GM23338 (cell line): Measurements from ENCODE around the gene AFF3. TPM values are rescaled to one million over a fixed set of nuclear protein-coding genes. Genes with fewer than 3 reads are reported as not detected.

ENCODE experiments used
- ATAC-seq: fragments of 200-7000 bp; cut with Tn5 transposase; 3 replicates; pipeline ENCODE4 v1.9.1; 2020
- DNase-seq: peaks from one replicate; pipeline ENCODE4 v3.0.0-alpha.2; 2015; ENCODE audit warnings: low spot score
- H2AFZ ChIP-seq: fragments of 200-600 bp; sonication (generic); 2 replicates; pipeline ENCODE4 v1.8.0; 2016; ENCODE audit warnings: antibody characterized with exemption, mild to moderate bottlenecking, moderate library complexity
- H3F3A ChIP-seq: fragments of 200-600 bp; sonication (generic); replicated peaks from 2 replicates; pipeline ENCODE4 v1.8.0; 2017; ENCODE audit warnings: antibody characterized with exemption, mixed run types, low read depth
- H3K27ac ChIP-seq: fragments of 200-600 bp; sonication (generic); 2 replicates; pipeline ENCODE4 v1.6.1; 2016; ENCODE audit warnings: low read depth
- H3K27me3 ChIP-seq: fragments of 200-600 bp; sonication (generic); 2 replicates; pipeline ENCODE4 v1.8.0; 2016; ENCODE audit warnings: mild to moderate bottlenecking, mixed run types, moderate library complexity; ENCODE audit not compliant: insufficient read depth
- H3K36me3 ChIP-seq: fragments of 200-600 bp; sonication (generic); 2 replicates; pipeline ENCODE4 v1.8.0; 2016; ENCODE audit warnings: mild to moderate bottlenecking; ENCODE audit not compliant: insufficient read depth
- H3K4me1 ChIP-seq: fragments of 200-600 bp; sonication (generic); 2 replicates; pipeline ENCODE4 v1.8.0; 2016; ENCODE audit warnings: mild to moderate bottlenecking, moderate library complexity; ENCODE audit not compliant: insufficient read depth
- H3K4me2 ChIP-seq: fragments of 200-600 bp; sonication (generic); 2 replicates; pipeline ENCODE4 v1.7.1; 2017; ENCODE audit warnings: mixed run types
- H3K4me3 ChIP-seq: fragments of 200-600 bp; sonication (generic); 2 replicates; pipeline ENCODE4 v1.6.1; 2016; ENCODE audit warnings: mixed run types
- H3K79me2 ChIP-seq: fragments of 200-600 bp; sonication (generic); replicated peaks from 2 replicates; pipeline ENCODE4 v1.8.0; 2017; ENCODE audit warnings: mild to moderate bottlenecking; ENCODE audit not compliant: insufficient read depth
- H3K9me2 ChIP-seq: fragments of 200-600 bp; sonication (generic); 2 replicates; pipeline ENCODE4 v1.8.0; 2017; ENCODE audit not compliant: insufficient read depth
- H4K20me1 ChIP-seq: fragments of 200-600 bp; sonication (generic); replicated peaks from 2 replicates; pipeline ENCODE4 v1.8.0; 2017; ENCODE audit warnings: mild to moderate bottlenecking; ENCODE audit not compliant: insufficient read depth
- H3K27ac Mint-ChIP-seq: 2 replicates; pipeline ENCODE4 v1.8.0; 2020; ENCODE audit warnings: inconsistent platforms, mild to moderate bottlenecking, moderate library complexity, mixed read lengths
- H3K27me3 Mint-ChIP-seq: 3 replicates; pipeline ENCODE4 v1.8.0; 2022; ENCODE audit warnings: low read depth, mild to moderate bottlenecking, moderate library complexity, mixed read lengths, inconsistent platforms; ENCODE audit not compliant: insufficient read depth, poor library complexity
- H3K36me3 Mint-ChIP-seq: 3 replicates; pipeline ENCODE4 v1.8.0; 2021; ENCODE audit warnings: low read depth, mild to moderate bottlenecking, inconsistent platforms, moderate library complexity, mixed read lengths
- H3K4me1 Mint-ChIP-seq: 3 replicates; pipeline ENCODE4 v1.8.0; 2020; ENCODE audit warnings: mild to moderate bottlenecking, inconsistent platforms, mixed read lengths
- H3K4me3 Mint-ChIP-seq: 3 replicates; pipeline ENCODE4 v1.8.0; 2021; ENCODE audit warnings: moderate library complexity, mild to moderate bottlenecking, inconsistent platforms, mixed read lengths
- H3K9me3 Mint-ChIP-seq: 3 replicates; pipeline ENCODE4 v1.8.0; 2020; ENCODE audit warnings: moderate library complexity, mild to moderate bottlenecking, inconsistent platforms, mixed read lengths
- CREB1 ChIP-seq: fragments of 250-450 bp; sonication (Bioruptor Pico); IDR thresholded peaks from 2 replicates; pipeline ENCODE4 v1.5.0; 2020; ENCODE audit warnings: low read depth, mild to moderate bottlenecking, moderate library complexity
- EZH2 ChIP-seq: fragments of 200-600 bp; sonication (generic); IDR thresholded peaks from one replicate; pipeline ENCODE4 v1.8.0; 2017; ENCODE audit warnings: antibody characterized with exemption, mild to moderate bottlenecking, low read depth; ENCODE audit not compliant: unreplicated experiment
- EZH2phosphoT487 ChIP-seq: fragments of 200-600 bp; sonication (generic); IDR thresholded peaks from one replicate; pipeline ENCODE4 v1.8.1; 2018; ENCODE audit warnings: antibody characterized with exemption; ENCODE audit not compliant: unreplicated experiment
- JUNB ChIP-seq: IDR thresholded peaks from one replicate; pipeline ENCODE4 v1.6.1; 2016; ENCODE audit warnings: antibody characterized with exemption; ENCODE audit not compliant: unreplicated experiment
- NANOG ChIP-seq: IDR thresholded peaks from 2 replicates; pipeline ENCODE4 v1.6.1; 2016; ENCODE audit warnings: antibody characterized with exemption, borderline replicate concordance
- POLR2AphosphoS5 ChIP-seq: IDR thresholded peaks from 2 replicates; pipeline ENCODE4 v1.6.1; 2016; ENCODE audit warnings: antibody characterized with exemption, low read depth
- STAT1 ChIP-seq: IDR thresholded peaks from one replicate; pipeline ENCODE4 v1.6.1; 2016; ENCODE audit warnings: antibody characterized with exemption; ENCODE audit not compliant: unreplicated experiment
- ZNF331 ChIP-seq: fragments of 250-450 bp; sonication (Bioruptor Pico); IDR thresholded peaks from 2 replicates; pipeline ENCODE4 v1.5.0; 2020; ENCODE audit warnings: low read depth, mild to moderate bottlenecking, moderate library complexity
- polyA plus RNA-seq: library from polyadenylated mRNA; unstranded; fragments of >200 nt; fragmentation: Nextera tagmentation; extraction: Ambion mirVana; gene quantifications from 2 replicates; pipeline ENCODE4 v1.2.1, GENCODE V29; 2016
- total RNA-seq: library from RNA; depleted of rRNA; stranded (reverse); fragments of >200 nt; shearing (Covaris generic); gene quantifications from 2 replicates; pipeline ENCODE4 v1.2.3, GENCODE V29; 2014
- TF ChIP-seq, protein P1 (sequence below): IDR thresholded peaks from 2 replicates; pipeline ENCODE4 v1.6.1; 2016; ENCODE audit warnings: antibody characterized with exemption

Gene AFF3
- total and polyA plus RNA-seq, 2 experiments from 2014 or later: 0.73 to 1.4 TPM

GRCh38 chr2:99890568-99891427 is 251.6 kb downstream of the AFF3 start (continued):
- no peak for TF ChIP-seq CREB1 (CRISPR knock-in tag)
- TF ChIP-seq ZNF331: no peak
- TF ChIP-seq JUNB: no peak
- TF ChIP-seq, protein P1, sequence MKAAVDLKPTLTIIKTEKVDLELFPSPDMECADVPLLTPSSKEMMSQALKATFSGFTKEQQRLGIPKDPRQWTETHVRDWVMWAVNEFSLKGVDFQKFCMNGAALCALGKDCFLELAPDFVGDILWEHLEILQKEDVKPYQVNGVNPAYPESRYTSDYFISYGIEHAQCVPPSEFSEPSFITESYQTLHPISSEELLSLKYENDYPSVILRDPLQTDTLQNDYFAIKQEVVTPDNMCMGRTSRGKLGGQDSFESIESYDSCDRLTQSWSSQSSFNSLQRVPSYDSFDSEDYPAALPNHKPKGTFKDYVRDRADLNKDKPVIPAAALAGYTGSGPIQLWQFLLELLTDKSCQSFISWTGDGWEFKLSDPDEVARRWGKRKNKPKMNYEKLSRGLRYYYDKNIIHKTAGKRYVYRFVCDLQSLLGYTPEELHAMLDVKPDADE: no peak

- Histone ChIP-seq H3K4me2 (no peak overlapping the region), H3K27ac (no peak overlapping the region), H3K4me3 (no peak overlapping the region), H3K27me3 (no peaks in the 10 kb centered on the region), H3K79me2 (no peaks in the 10 kb centered on the region), H3K9me2 (no peaks in the 10 kb centered on the region), H3K36me3 (no peaks in the 10 kb centered on the region), H3F3A (no peaks in the 10 kb centered on the region), H3K4me1 (peaks cover 7% of the 10 kb centered on the region; the same call in 1 of the 2 replicates), H2AFZ (no peak overlapping the region), H4K20me1 (no peaks in the 10 kb centered on the region)
- ATAC-seq (no peak), DNase-seq (no peak)
- TF ChIP-seq CREB1 (CRISPR knock-in tag): no peak
- no peak for TF ChIP-seq EZH2phosphoT487
- no peak for TF ChIP-seq NANOG
- TF ChIP-seq ZNF331: no peak
- no peak for TF ChIP-seq EZH2
- Mint-ChIP-seq H3K36me3 (no peaks in the 10 kb centered on the region), H3K27ac (no peak overlapping the region), H3K27me3 (peaks cover 3% of the 10 kb centered on the region), H3K9me3 (no peaks in the 10 kb centered on the region), H3K4me1 (peaks cover 19% of the 10 kb centered on the region), H3K4me3 (no peak overlapping the region)
These were observed 253.8 kb downstream of the AFF3 start for GRCh38 chr2:99888617-99889016.

GRCh38 chr2:99886418-99886817 is 256.0 kb downstream of the AFF3 start:
- no peak overlapping the region for H3K4me3 ChIP-seq
- Mint-ChIP-seq H3K9me3 (no peaks in the 10 kb centered on the region), H3K4me3 (no peak overlapping the region), H3K27ac (no peak overlapping the region), H3K36me3 (no peaks in the 10 kb centered on the region), H3K4me1 (peaks cover 31% of the 10 kb centered on the region), H3K27me3 (no peaks in the 10 kb centered on the region)
- H3K9me2 ChIP-seq: no peaks in the 10 kb centered on the region
- H4K20me1 ChIP-seq: no peaks in the 10 kb centered on the region
- H3K27me3 ChIP-seq: no peaks in the 10 kb centered on the region
- peaks cover 15% of the 10 kb centered on the region for H3K4me1 ChIP-seq
- ATAC-seq: no peak
- no peaks in the 10 kb centered on the region for H3K36me3 ChIP-seq
- H3K79me2 ChIP-seq: no peaks in the 10 kb centered on the region
- H3K27ac ChIP-seq: no peak overlapping the region
- H3F3A ChIP-seq: no peaks in the 10 kb centered on the region
- no peak for TF ChIP-seq ZNF331
- TF ChIP-seq EZH2phosphoT487: no peak
- TF ChIP-seq CREB1 (CRISPR knock-in tag): no peak
- TF ChIP-seq STAT1: no peak
- TF ChIP-seq EZH2: no peak
- TF ChIP-seq POLR2AphosphoS5: no peak
- H2AFZ ChIP-seq: no peak overlapping the region
- DNase-seq: no peak
- H3K4me2 ChIP-seq: no peak overlapping the region
